ENCODE results near the gene DYDC2.
"Not testable (repeated sequence)": the region's sequence is repeated elsewhere in the genome, so short reads cannot be mapped to it uniquely, and the experiment has no call there.

Gene DYDC2
- total RNA-seq = 0 to 0.13 (median 0) reads per million in 18 experiments

DNA sequence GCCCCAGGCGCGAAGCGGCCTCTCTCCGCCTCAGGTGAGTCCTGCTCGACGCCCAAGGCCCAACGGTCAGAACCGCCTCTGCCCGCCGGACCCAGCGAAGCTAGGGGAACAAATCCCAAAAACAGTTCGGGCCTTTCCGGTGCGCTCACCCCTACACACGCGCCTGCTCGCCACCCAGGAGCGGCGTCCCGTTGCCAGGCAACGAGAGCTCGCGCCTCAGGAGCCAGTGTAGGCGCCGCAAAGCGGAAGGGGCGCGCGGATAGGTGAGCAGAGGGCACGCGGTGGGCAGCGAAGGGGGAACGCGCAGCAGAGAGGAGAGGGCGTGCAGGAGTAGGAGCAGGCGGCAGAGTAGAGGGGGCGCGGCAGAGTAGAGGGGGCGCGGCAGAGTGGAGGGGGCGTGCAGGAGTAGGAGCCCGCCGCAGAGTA lies at the start of gene DYDC2, which contains the start of gene DYDC1:
TSS of gene DYDC2 (plus strand) at position 219 of the 426 bp plus-strand sequence. CDS start 5,663 bp downstream, outside the sequence.
TSS of gene DYDC1 (minus strand) at position 193 of the 426 bp plus-strand sequence. CDS start 4,154 bp downstream, outside the sequence.
- DNase-seq = peak; percentile 43 to 60

DNA sequence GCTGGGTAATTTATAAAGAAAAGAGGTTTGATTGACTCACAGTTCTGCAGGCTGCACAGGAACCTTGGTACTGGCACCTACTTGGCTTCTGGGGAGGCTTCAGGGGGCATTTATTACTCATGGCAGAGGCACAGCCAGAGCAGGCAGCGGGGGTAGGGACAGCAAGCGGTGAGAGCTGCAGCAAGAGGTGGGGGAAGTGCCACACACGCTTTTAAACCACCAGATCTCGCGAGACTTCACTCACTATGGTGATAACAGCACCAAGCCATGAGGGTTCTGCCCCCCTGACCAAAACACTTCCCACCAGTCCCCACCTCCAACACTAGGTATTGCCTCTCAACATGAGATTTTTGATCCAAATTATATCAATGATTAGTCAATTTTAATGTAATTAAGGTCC lies 43.1 kb upstream of the DYDC2 start:
- DNase-seq = no peak

DNA sequence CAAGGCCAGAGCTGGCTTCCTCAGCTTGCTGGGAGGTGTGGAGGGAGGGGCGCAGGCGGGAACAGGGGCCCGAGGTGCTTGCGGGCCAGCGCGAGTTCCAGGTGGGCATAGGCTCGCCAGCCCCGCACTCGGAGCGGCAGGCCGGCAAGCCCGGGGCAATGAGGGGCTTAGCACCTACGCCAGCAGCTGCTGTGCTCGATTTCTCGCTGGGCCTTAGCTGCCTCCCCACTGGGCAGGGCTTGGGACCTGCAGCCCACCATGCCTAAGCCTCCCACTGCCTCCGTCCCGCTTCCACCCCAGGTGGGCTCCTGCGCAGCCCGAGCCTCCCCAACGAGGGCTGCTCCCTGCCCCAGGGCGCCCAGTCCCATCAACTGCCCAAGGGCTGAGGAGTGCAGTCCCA lies 41.2 kb upstream of the DYDC2 start:
- DNase-seq = no peak

GRCh38 chr10:80318742-80319141 lies 37.8 kb upstream of the DYDC2 start:
- no peak for DNase-seq

- DNase-seq = no peak
Observed at GRCh38 chr10:80319318-80319717, 37.3 kb upstream of the DYDC2 start.

DNA sequence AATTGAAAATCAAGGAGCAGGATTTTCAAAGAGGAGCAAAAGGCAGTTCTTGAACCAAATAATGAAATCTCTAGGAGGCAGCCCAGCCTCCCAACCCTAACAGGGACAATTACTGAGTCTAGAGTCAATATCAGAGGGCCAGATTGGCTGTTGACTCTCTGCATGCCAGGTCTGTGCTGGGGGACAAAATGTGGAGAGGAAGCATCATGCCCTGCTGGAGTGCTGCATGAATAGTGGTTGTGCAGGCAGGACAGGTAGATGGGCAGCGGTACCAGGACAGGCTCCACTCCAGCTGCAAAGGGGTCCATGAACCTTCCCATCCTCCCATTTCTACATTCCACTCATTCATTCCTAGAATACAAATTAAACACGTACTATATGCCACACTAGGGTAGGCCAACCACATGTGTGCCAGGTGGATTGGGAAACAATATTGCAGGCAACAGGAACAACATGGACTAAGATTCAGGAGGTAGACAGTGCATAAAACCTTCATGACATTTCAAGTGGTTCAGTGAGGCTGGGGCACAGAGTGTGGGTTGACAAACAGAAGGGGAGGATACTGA lies 36.8 kb upstream of the DYDC2 start:
- no peak for DNase-seq

DNA sequence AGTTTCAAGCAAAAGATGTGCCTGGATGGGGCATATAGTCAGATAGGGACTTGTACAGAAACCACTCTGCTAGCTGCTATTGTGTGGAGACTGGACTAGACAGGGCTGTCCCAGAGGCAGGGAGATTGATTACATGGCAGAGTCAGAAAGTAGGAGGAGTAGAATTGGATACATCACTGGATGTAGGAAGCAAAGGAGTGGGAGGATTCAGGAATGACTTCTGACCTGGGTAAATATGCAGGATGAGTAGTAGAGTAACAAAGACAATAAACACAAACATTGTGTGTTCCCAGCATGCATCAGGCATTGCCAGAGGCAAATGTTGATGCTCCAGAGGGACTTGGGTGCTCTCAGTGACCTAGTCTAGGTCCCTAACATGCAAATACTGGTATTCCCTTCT lies 36.2 kb upstream of the DYDC2 start:
- no peak for DNase-seq

DNA sequence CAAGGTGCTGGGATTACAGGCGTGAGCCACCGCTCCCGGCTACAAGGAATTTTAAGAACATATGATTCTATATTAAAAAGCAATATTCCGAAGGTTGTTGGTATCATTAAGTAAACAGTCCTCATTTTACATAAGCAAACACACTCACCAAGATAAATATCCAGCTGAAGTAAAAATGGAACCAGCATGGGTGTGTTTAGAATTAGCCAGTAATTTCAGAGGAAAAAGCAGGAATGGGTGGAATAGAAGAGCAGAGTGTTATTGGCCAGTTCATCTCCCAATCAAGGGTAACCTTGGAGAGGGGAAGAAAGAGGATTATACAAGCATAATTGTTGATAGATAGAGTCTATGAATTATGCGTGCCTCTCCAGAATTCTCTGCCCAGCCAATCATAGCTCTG lies 35.4 kb upstream of the DYDC2 start:
- DNase-seq = no peak

- DNase-seq = no peak
Observed at GRCh38 chr10:80322158-80322557, 34.4 kb upstream of the DYDC2 start.

- no peak for DNase-seq
Observed at GRCh38 chr10:80322711-80323110, 33.9 kb upstream of the DYDC2 start.

DNA sequence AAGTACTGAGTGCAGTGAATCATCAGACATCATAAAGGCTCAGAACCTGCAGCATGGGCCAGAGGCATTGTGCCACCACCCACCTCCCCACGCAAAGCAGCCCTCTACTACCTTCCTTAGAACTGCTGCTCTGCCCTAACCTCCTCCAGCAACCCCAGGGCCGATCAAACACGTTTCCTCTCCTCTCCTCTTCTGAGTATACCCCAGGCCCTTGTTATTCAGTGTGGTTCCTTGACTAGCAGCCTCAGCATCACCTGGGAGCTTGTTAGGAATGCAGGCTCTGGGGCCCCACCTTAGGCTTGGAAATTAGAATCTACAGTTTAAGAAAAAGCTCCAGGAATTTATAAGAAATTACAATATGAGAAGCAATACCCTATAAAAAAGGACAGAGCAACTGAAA lies 33.3 kb upstream of the DYDC2 start:
- no peak for DNase-seq

DNA sequence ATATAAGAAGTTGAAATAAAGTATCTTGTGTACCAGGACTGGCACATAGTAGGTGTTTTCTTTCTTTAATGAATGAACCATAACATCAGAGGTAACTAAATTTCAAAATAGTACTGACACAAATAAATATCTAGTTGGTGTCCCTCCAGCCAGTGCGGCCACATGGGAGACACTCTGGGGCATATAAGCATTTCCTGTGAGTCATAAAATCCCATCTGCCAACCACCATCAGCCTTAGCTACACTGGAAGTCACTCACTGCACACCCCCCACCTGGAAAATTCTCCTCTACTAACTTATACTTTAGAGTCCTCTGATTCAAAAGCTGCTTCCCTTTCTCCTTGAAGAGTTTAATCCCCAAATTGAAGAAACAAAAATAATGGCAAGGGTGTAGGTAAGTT lies 32.5 kb upstream of the DYDC2 start:
- no peak for DNase-seq

DNA sequence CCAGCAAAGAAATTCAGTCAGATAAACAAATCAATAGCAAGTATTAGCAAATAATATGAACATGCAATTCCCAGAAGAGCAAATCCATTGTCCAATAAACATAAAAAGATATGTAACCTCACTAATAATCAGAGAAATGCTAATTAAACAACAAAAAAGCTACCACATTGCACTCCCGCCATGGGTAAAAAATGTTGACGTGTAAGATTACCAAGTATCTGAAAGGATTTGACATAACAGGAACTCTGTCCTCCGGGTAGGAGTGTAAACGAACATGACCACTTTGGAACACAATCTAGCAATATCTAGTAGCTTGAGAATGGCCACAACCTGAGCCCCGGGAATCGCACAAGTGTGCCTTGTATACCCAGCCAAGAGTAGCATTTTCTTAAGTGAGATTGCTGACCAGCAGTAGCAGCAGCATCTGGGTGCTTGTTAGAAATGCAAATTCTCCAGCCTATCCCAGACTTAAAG lies 31.7 kb upstream of the DYDC2 start:
- no peak for DNase-seq

DNA sequence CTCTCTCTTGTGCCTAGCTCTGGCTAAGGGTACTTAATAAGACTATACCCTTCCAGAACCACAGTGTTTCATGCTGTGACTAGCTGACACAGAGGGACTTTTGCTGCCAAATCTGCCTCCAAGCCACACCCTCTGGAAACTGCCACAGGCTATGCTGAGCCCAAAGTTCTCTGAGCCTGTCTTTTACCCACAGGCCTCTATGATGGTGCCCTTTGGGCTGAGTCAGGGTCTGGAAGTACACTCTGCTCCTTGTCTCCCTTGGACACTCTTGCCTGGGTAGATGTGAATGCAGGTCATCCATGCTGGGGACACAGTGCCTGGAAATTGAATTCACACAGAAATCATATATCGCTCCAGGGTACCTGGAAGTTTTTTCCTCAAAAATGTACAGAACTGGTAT lies 22.6 kb upstream of the DYDC2 start:
- DNase-seq = no peak

DNA sequence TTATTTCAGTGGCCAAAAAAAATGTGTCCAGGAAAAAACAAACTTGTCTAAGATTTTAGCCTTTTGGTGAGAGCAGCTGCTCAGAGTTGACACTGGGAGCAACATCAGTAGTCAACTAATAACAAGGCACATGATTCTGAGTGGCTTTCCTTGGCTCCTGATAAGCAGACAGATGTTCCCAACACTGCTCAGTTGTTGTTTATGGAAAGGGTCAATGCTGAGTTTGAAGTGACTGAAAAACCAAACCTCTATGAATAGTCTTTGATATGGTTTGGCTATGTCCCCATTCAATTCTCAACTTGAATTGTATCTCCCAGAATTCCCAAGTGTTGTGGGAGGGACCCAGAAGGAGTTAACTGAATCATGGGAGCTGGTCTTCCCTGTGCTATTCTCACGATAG lies 12.3 kb upstream of the DYDC2 start:
- no peak for DNase-seq

DNA sequence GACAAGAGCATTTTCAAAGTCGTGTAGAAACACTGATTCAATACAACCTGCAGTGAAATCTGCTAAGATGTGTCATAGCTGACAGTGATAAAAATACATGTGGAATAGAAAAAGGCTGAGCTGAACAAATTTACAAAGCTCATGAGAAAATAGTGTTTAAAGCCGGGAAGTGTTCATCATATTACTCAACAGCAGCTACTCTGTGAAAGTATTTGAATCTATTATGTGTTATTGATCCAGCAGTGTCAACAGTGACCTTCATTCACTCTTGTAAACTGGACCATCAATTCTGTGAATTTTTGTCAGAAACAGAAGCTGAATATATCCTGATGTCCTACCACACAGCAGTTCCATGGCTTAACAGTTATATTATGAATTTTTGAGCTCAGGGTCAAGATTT lies 11.7 kb upstream of the DYDC2 start:
- no peak for DNase-seq

DNA sequence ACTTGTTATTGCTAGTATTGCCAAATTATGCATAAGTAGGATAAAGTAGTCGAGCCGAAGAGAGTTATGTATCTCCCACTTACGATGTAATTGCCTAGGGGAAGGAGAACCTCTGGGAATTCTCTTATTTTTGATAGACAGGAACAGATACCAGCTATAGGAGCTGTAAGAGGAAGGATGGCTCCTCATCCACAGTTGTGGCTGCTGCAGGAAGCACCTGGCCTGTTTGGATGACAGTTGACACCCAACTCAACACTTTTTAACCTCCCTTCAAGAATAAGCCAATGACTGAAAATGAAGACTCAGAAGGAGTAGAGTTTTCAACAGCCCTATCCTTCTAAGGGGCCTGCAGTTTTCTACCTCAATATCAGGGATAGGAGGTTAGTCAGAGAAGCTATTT lies 6.3 kb upstream of the DYDC2 start:
- DNase-seq = no peak

GRCh38 chr10:80351220-80351619 lies 5.4 kb upstream of the DYDC2 start:
- DNase-seq = peak in 1 of 2 donors; percentile 36

GRCh38 chr10:80356989-80357850 lies 639 bp downstream of the DYDC2 start:
- DNase-seq = no peak

DNA sequence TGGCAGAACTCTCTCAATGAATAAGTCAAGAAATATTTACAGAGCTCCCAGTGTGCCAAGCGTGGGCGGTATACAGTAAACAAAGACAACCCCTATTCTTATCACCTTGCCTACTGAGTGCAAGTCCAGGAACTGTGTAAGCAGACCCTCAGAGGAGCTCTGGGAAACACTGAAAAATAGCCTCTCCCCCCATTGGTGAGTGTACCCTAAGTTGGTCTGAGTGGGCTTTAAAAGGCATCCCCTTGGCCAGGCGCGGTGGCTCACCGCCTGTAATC lies 1.2 kb downstream of the DYDC2 start:
- DNase-seq = no peak

DNA sequence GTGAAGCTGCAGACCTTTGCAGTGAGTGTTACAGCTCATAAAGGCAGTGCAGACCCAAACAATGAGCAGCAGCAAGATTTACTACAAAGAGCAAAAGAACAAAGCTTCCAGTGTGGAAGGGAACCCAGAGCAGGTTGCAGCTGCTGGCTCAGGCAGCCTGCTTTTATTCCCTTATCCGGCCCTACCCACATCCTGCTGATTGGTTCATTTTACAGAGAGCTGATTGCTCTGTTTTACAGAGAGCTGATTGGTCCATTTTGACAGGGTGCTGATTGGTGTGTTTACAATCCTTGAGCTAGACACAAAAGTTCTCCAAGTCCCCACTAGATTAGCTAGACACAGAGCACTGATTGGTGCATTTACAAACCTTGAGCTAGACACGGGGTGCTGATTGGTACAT lies 2.3 kb downstream of the DYDC2 start:
- not testable (repeated sequence) for DNase-seq

DNA sequence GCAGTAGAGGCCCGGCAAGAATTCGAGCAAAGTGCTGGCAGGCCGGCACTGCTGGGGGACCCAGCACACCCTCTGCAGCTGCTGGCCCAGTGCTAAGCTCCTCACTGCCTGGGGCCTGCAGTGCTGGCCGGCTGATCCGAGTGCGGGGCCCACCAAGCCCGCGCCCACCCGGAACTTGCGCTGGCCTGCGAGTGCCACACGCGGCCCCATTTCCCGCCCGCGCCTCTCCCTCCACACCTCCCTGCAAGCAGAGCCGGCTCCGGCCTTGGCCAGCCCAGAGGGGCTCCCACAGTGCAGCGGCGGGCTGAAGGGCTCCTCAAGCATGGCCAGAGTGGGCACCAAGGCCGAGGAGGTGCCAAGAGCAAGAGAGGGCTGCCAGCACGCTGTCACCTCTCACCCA lies 3.1 kb downstream of the DYDC2 start:
- no peak for DNase-seq

GRCh38 chr10:80365510-80365909 lies 8.9 kb downstream of the DYDC2 start:
- no peak for DNase-seq

- no peak for DNase-seq
Observed at GRCh38 chr10:80371467-80371866, 14.9 kb downstream of the DYDC2 start.

Data from inflammatory macrophage (primary cell).